HepG2 (cell line): ENCODE measurements around the gene SPIRE1. TPM values are rescaled to one million over a fixed set of nuclear protein-coding genes. Genes with fewer than 3 reads are reported as not detected.

Source experiments
- BCL6 ChIP-seq: IDR thresholded peaks from 2 replicates; pipeline ENCODE4 v1.6.1; 2016; ENCODE audit warnings: missing genetic modification reagents, missing compliant biosample characterization
- DR1 ChIP-seq: sonication (generic); formaldehyde crosslinking; IDR thresholded peaks from 2 replicates; pipeline ENCODE4 v1.8.0; 2021; ENCODE audit warnings: mild to moderate bottlenecking, missing genetic modification reagents, inconsistent platforms
- ELK4 ChIP-seq: sonication (generic); formaldehyde crosslinking; IDR thresholded peaks from 2 replicates; pipeline ENCODE4 v1.9.0; 2021; ENCODE audit warnings: missing genetic modification reagents, borderline replicate concordance
- HNRNPLL ChIP-seq: fragments of 200-400 bp; formaldehyde crosslinking; IDR thresholded peaks from 2 replicates; pipeline ENCODE4 v1.6.1; 2017; ENCODE audit warnings: mild to moderate bottlenecking, low read depth, low read length; ENCODE audit not compliant: poor library complexity, severe bottlenecking
- LRRFIP1 ChIP-seq: sonication (generic); formaldehyde crosslinking; conservative IDR thresholded peaks from 2 replicates; pipeline ENCODE4 v1.4.0; 2020; ENCODE audit warnings: missing genetic modification reagents
- MAFK ChIP-seq, 2 experiments: IDR thresholded peaks in 1 of 2; conservative IDR thresholded peaks in 1 of 2; 2 replicates each; pipeline ENCODE4 v1.6.1; 2011; ENCODE audit warnings: improper control_type of control experiment in 2 of 2, low read length in 2 of 2
- MTA1 ChIP-seq: sonication (generic); formaldehyde crosslinking; IDR thresholded peaks from 2 replicates; pipeline ENCODE4 v1.4.0; 2020; ENCODE audit warnings: missing genetic modification reagents, mild to moderate bottlenecking, borderline replicate concordance
- NFATC3 ChIP-seq: sonication (generic); formaldehyde crosslinking; IDR thresholded peaks from 2 replicates; pipeline ENCODE4 v1.5.1; 2020; ENCODE audit warnings: mild to moderate bottlenecking, missing genetic modification reagents
- PHF8 ChIP-seq: sonication (generic); formaldehyde crosslinking; IDR thresholded peaks from 2 replicates; pipeline ENCODE4 v1.5.0; 2020; ENCODE audit warnings: missing genetic modification reagents
- POLR2AphosphoS5 ChIP-seq: IDR thresholded peaks from 2 replicates; pipeline ENCODE4 v1.6.1; 2012; ENCODE audit warnings: low read depth, low read length
- ZBTB39 ChIP-seq: sonication (generic); formaldehyde crosslinking; IDR thresholded peaks from 2 replicates; pipeline ENCODE4 v1.5.0; 2020; ENCODE audit warnings: missing genetic modification reagents
- ZEB1 ChIP-seq: IDR thresholded peaks from 2 replicates; pipeline ENCODE4 v1.6.1; 2012; ENCODE audit warnings: mild to moderate bottlenecking, low read depth, inconsistent platforms; ENCODE audit not compliant: insufficient replicate concordance
- ZFP41 ChIP-seq: sonication (generic); formaldehyde crosslinking; IDR thresholded peaks from 2 replicates; pipeline ENCODE4 v1.4.0; 2020; ENCODE audit warnings: mild to moderate bottlenecking, missing genetic modification reagents, borderline replicate concordance
- ZMYM4 ChIP-seq: sonication (generic); formaldehyde crosslinking; IDR thresholded peaks from 2 replicates; pipeline ENCODE4 v1.8.1; 2023; ENCODE audit warnings: mild to moderate bottlenecking, missing genetic modification reagents
- ZNF207 ChIP-seq: fragments of 450-650 bp; IDR thresholded peaks from 2 replicates; pipeline ENCODE4 v1.6.1; 2016; ENCODE audit warnings: antibody characterized with exemption, borderline replicate concordance
- ZNF431 ChIP-seq: sonication (generic); formaldehyde crosslinking; IDR thresholded peaks from 2 replicates; pipeline ENCODE4 v1.9.0; 2022; ENCODE audit warnings: missing genetic modification reagents, low read depth, mild to moderate bottlenecking, borderline replicate concordance
- ZNF468 ChIP-seq: sonication (generic); formaldehyde crosslinking; IDR thresholded peaks from 2 replicates; pipeline ENCODE4 v1.8.0; 2022; ENCODE audit warnings: mild to moderate bottlenecking, moderate library complexity, missing genetic modification reagents
- ZNF501 ChIP-seq: sonication (generic); formaldehyde crosslinking; IDR thresholded peaks from 2 replicates; pipeline ENCODE4 v1.5.1; 2020; ENCODE audit warnings: mild to moderate bottlenecking, moderate library complexity, missing genetic modification reagents
- ZNF547 ChIP-seq: sonication (generic); formaldehyde crosslinking; IDR thresholded peaks from 2 replicates; pipeline ENCODE4 v1.5.1; 2020; ENCODE audit warnings: mild to moderate bottlenecking, missing genetic modification reagents
- ZNF703 ChIP-seq: sonication (generic); formaldehyde crosslinking; IDR thresholded peaks from 2 replicates; pipeline ENCODE4 v1.5.1; 2020; ENCODE audit warnings: missing genetic modification reagents, mild to moderate bottlenecking, moderate library complexity, borderline replicate concordance
- ZSCAN21 ChIP-seq: sonication (generic); formaldehyde crosslinking; IDR thresholded peaks from 2 replicates; pipeline ENCODE4 v1.8.0; 2022; ENCODE audit warnings: mild to moderate bottlenecking, missing genetic modification reagents, moderate library complexity, borderline replicate concordance
- polyA plus RNA-seq, 8 experiments: library from polyadenylated mRNA; depleted of rRNA in 3 of 8; stranded (reverse) in 7 of 8; unstranded in 1 of 8; fragments of >200 nt; fragmentation: Illumina TruSeq in 4 of 8; extraction: Trizol in 4 of 8; gene quantifications; 2 replicates each; pipeline versions ENCODE4 v1.2.1 to v1.2.3, GENCODE V29; 2011 to 2016; ENCODE audit warnings: low read depth in 4 of 8, missing spikeins in 1 of 8, mixed read lengths in 1 of 8; ENCODE audit not compliant: insufficient read depth in 1 of 8
- total RNA-seq, 5 experiments: library from RNA; depleted of rRNA; stranded (reverse); fragments of >200 nt; fragmentation: Illumina TruSeq; extraction: Trizol; gene quantifications; 2 replicates each; pipeline ENCODE4 v1.2.3, GENCODE V29; 2016; ENCODE audit warnings: low read depth in 1 of 5

SPIRE1 gene
- total and polyA plus RNA-seq, 2 of the 13 experiments (the other 11 are each of a cell fraction or from before 2014, with no cell fraction given) = 9.9 to 21.3 TPM

GRCh38 chr18:12702221-12703095, 44.6 kb upstream of the SPIRE1 start, which contains the start of the genes CEP76 and PSMG2 (continued):
- TF ChIP-seq ELK4 (CRISPR knock-in tag) (no peak), ZBTB39 (CRISPR knock-in tag) (0 out of 2 replicates have a peak, but pooled peaks have one; percentile 37), DR1 (peak; percentile 69; the same call in 1 of the 2 replicates), ZMYM4 (CRISPR knock-in tag) (peak; percentile 73; the same call in 1 of the 2 replicates), ZNF468 (CRISPR knock-in tag) (0 out of 2 replicates have a peak, but pooled peaks have one; percentile 53), LRRFIP1 (CRISPR knock-in tag) (no peak), ZSCAN21 (CRISPR knock-in tag) (peak; percentile 75; the same call in 1 of the 2 replicates), ZNF501 (peak; percentile 71), ZNF547 (CRISPR knock-in tag) (peak; percentile 82), ZFP41 (CRISPR knock-in tag) (peak; percentile 84; the same call in 1 of the 2 replicates), ZNF431 (peak; percentile 72; the same call in 1 of the 2 replicates), NFATC3 (CRISPR knock-in tag) (peak; percentile 61; the same call in 1 of the 2 replicates), BCL6 (CRISPR knock-in tag) (peak; percentile 49; the same call in 1 of the 2 replicates), MTA1 (no peak), MAFK (conservative IDR thresholded peaks at IDR 0.05 in 1 of 2, IDR thresholded peaks at IDR 0.05 in 1 of 2; ENCODE audit: low read length in 2 of 2) (no peak), HNRNPLL (peak; percentile 97), ZNF207 (no peak), PHF8 (CRISPR knock-in tag) (peak; percentile 97), POLR2AphosphoS5 (peak; percentile 75), ZNF703 (CRISPR knock-in tag) (0 out of 2 replicates have a peak, but pooled peaks have one; percentile 49), ZEB1 (no peak)
